Type B pancreatic cell (in vitro differentiated cells): ENCODE results near the gene BCAS3. TPM values are rescaled to one million over a fixed set of nuclear protein-coding genes. Genes with fewer than 3 reads are reported as not detected.

ENCODE experiments used
- DNase-seq: peaks from one replicate; pipeline ENCODE4 v3.0.0; 2021; ENCODE audit warnings: mixed read lengths; ENCODE audit not compliant: unreplicated experiment; ENCODE audit errors: extremely low spot score
- H3K27ac Mint-ChIP-seq: 2 replicates; pipeline ENCODE4 v1.8.0; 2021; ENCODE audit warnings: mild to moderate bottlenecking, mixed read lengths
- H3K27me3 Mint-ChIP-seq: 2 replicates; pipeline ENCODE4 v1.8.0; 2021; ENCODE audit warnings: mixed read lengths
- H3K36me3 Mint-ChIP-seq: 2 replicates; pipeline ENCODE4 v1.8.0; 2021; ENCODE audit warnings: mixed read lengths
- H3K4me1 Mint-ChIP-seq: one replicate; pipeline ENCODE4 v1.8.0; 2021; ENCODE audit warnings: mixed read lengths; ENCODE audit not compliant: unreplicated experiment
- H3K4me3 Mint-ChIP-seq: 2 replicates; pipeline ENCODE4 v1.8.0; 2021; ENCODE audit warnings: mild to moderate bottlenecking, mixed read lengths
- H3K9me3 Mint-ChIP-seq: 2 replicates; pipeline ENCODE4 v1.8.0; 2021; ENCODE audit warnings: mixed read lengths
- CTCF ChIP-seq: fragments of 200-600 bp; sonication (generic); conservative IDR thresholded peaks from 2 replicates; pipeline ENCODE4 v1.5.0; 2021; ENCODE audit warnings: antibody characterized with exemption, mild to moderate bottlenecking
- total RNA-seq: library from RNA; stranded (reverse); gene quantifications from 2 replicates; pipeline ENCODE4 v1.2.1, GENCODE V29; 2021; ENCODE audit warnings: low replicate concordance

BCAS3 gene
- total RNA-seq, 1 donor from 2014 or later: 23.0 TPM

GRCh38 chr17:61409301-61410112 is 731.9 kb downstream of the BCAS3 start:
- peak; percentile 69 for TF ChIP-seq CTCF
- Mint-ChIP-seq H3K36me3 (peaks cover 3% of the 10 kb centered on the region), H3K27ac (no peak overlapping the region), H3K9me3 (no peaks in the 10 kb centered on the region), H3K4me1 (peaks cover 4% of the 10 kb centered on the region), H3K4me3 (peak overlapping the region; percentile 85), H3K27me3 (peaks cover 57% of the 10 kb centered on the region)
- peak; percentile 75 for DNase-seq

- peak; percentile 70 for TF ChIP-seq CTCF
- Mint-ChIP-seq H3K27me3 (peaks cover 59% of the 10 kb centered on the region), H3K27ac (peak overlapping the region; percentile 46), H3K36me3 (peaks cover 3% of the 10 kb centered on the region), H3K4me1 (peaks cover 4% of the 10 kb centered on the region), H3K9me3 (no peaks in the 10 kb centered on the region), H3K4me3 (peak overlapping the region; percentile 85)
- peak; percentile 87 for DNase-seq
Observed at GRCh38 chr17:61410141-61411010, 732.7 kb downstream of the BCAS3 start.

GRCh38 chr17:61411011-61411260 is 733.3 kb downstream of the BCAS3 start:
- TF ChIP-seq CTCF: no peak
- peaks cover 61% of the 10 kb centered on the region for H3K27me3 Mint-ChIP-seq
- H3K4me1 Mint-ChIP-seq: peaks cover 4% of the 10 kb centered on the region
- no peak for DNase-seq
- H3K27ac Mint-ChIP-seq: peak overlapping the region; percentile 46
- H3K9me3 Mint-ChIP-seq: no peaks in the 10 kb centered on the region
- peaks cover 3% of the 10 kb centered on the region for H3K36me3 Mint-ChIP-seq
- peak overlapping the region; percentile 85 for H3K4me3 Mint-ChIP-seq

- peaks cover 4% of the 10 kb centered on the region for H3K4me1 Mint-ChIP-seq
- peak; percentile 62 for TF ChIP-seq CTCF
- H3K36me3 Mint-ChIP-seq: peaks cover 3% of the 10 kb centered on the region
- no peaks in the 10 kb centered on the region for H3K9me3 Mint-ChIP-seq
- peak overlapping the region; percentile 79 for H3K4me3 Mint-ChIP-seq
- H3K27me3 Mint-ChIP-seq: peaks cover 56% of the 10 kb centered on the region
- DNase-seq: peak; percentile 76
- no peak overlapping the region for H3K27ac Mint-ChIP-seq
Observed at GRCh38 chr17:61411261-61412142, 733.9 kb downstream of the BCAS3 start.

- peak overlapping the region; percentile 74 for H3K4me3 Mint-ChIP-seq
- no peak for DNase-seq
- peaks cover 7% of the 10 kb centered on the region for H3K4me1 Mint-ChIP-seq
- H3K27ac Mint-ChIP-seq: no peak overlapping the region
- H3K36me3 Mint-ChIP-seq: peaks cover 3% of the 10 kb centered on the region
- no peaks in the 10 kb centered on the region for H3K9me3 Mint-ChIP-seq
- peak; percentile 100 for TF ChIP-seq CTCF
- peaks cover 48% of the 10 kb centered on the region for H3K27me3 Mint-ChIP-seq
Observed at GRCh38 chr17:61412143-61412859, 734.6 kb downstream of the BCAS3 start.
